GM18951 (cell line): ENCODE data around the gene ADGRE3.

Source experiments
- POLR2A ChIP-seq: IDR thresholded peaks from 4 replicates; pipeline ENCODE4 v1.6.1; 2011; ENCODE audit warnings: mild to moderate bottlenecking; ENCODE audit not compliant: insufficient read length, insufficient read depth; ENCODE audit errors: extremely low read depth
- in situ Hi-C: fragments of 300-500 bp; cut with MboI; formaldehyde crosslinking; loops from one replicate; pipeline ENCODE4 v1.12.0; 2022; ENCODE audit warnings: low sequenced_read_pairs, mixed read lengths, inconsistent platforms; ENCODE audit not compliant: unreplicated experiment

Gene ADGRE3

GRCh38 chr19:14571695-14572490 lies 102.8 kb downstream of the ADGRE3 start, which contains the start of gene NDUFB7:
TSS of gene NDUFB7 (minus strand) at chr19:14572066. CDS start at chr19:14572000, 66 bp downstream.
- in situ Hi-C loops: loop anchor here (5.0 kb wide), 1 partner anchor 115 kb away; no protein-coding TSS in a partner anchor
- TF ChIP-seq POLR2A: peak; percentile 86

- no peak for TF ChIP-seq POLR2A
- in situ Hi-C loops: loop anchor here (5.0 kb wide), 1 partner anchor 116 kb away; no protein-coding TSS in a partner anchor
Measured at GRCh38 chr19:14570864-14571527, 103.6 kb downstream of the ADGRE3 start.
